ENCODE results near the gene DDIT4.

- TF ChIP-seq CTCF (IDR thresholded peaks at IDR 0.05; ENCODE audit: poor library complexity, severe bottlenecking) (no peak), POLR2AphosphoS5 (IDR thresholded peaks at IDR 0.05) (no peak), EZH2 (IDR thresholded peaks at IDR 0.05; ENCODE audit: borderline replicate concordance, insufficient read depth, low read length, poor library complexity, severe bottlenecking) (no peak), TAF1 (IDR thresholded peaks at IDR 0.05; ENCODE audit: low read depth) (no peak), MXI1 (conservative IDR thresholded peaks at IDR 0.05; ENCODE audit: poor library complexity, severe bottlenecking) (no peak), RAD21 (conservative IDR thresholded peaks at IDR 0.05) (no peak), SMC3 (conservative IDR thresholded peaks at IDR 0.05; ENCODE audit: poor library complexity) (no peak), REST (IDR thresholded peaks at IDR 0.05; ENCODE audit: borderline replicate concordance) (no peak), EP300 (conservative IDR thresholded peaks at IDR 0.05; ENCODE audit: poor library complexity, severe bottlenecking) (no peak)
Measured at GRCh38 chr10:72229261-72230251, 44.2 kb upstream of the DDIT4 start.

Measured in neural cell (in vitro differentiated cells).